Vagina (tissue), 2 donors: ENCODE data around the gene FLT1. TPM values are rescaled to one million over a fixed set of nuclear protein-coding genes. Genes with fewer than 3 reads are reported as not detected.

Experiments
- DNase-seq, 2 donors: peaks; one replicate each; pipeline ENCODE4 v3.0.0-alpha.2; 2017; ENCODE audit errors: extremely low spot score in 2 of 2
- H3K27ac ChIP-seq: fragments of 200-600 bp; sonication (generic); one replicate; pipeline ENCODE4 v1.5.1; 2019
- H3K27me3 ChIP-seq: fragments of 200-600 bp; sonication (generic); one replicate; pipeline ENCODE4 v1.5.1; 2019
- H3K36me3 ChIP-seq, 2 donors: fragments of 200-600 bp; sonication (generic); one replicate each; pipeline ENCODE4 v1.5.1; 2017 to 2019
- H3K4me1 ChIP-seq: fragments of 200-600 bp; sonication (generic); one replicate; pipeline ENCODE4 v1.5.1; 2019
- H3K4me3 ChIP-seq, 2 donors: fragments of 200-600 bp; sonication (generic); 1 replicate in 1 of 2; 2 replicates in 1 of 2; pipeline ENCODE4 v1.5.1; 2016 to 2019
- H3K9me3 ChIP-seq: fragments of 200-600 bp; sonication (generic); one replicate; pipeline ENCODE4 v1.5.1; 2019
- CTCF ChIP-seq, 3 experiments: fragments of 450-650 bp in 2 of 3; fragments of 200-600 bp in 1 of 3; sonication (generic) in 1 of 3; IDR thresholded peaks; one replicate each; pipeline ENCODE4 v1.5.1; 2017 to 2019; ENCODE audit warnings: antibody characterized with exemption in 3 of 3, mild to moderate bottlenecking in 2 of 3, moderate library complexity in 2 of 3
- POLR2A ChIP-seq, 2 donors: fragments of 450-650 bp; IDR thresholded peaks; one replicate each; pipeline ENCODE4 v1.6.1; 2017; ENCODE audit warnings: antibody characterized with exemption in 2 of 2, mild to moderate bottlenecking in 2 of 2, moderate library complexity in 2 of 2
- POLR2AphosphoS5 ChIP-seq, 2 donors: sonication (generic); formaldehyde crosslinking; IDR thresholded peaks; one replicate each; pipeline ENCODE4 v1.9.0; 2017; ENCODE audit warnings: antibody characterized with exemption in 2 of 2, mild to moderate bottlenecking in 2 of 2, low read depth in 1 of 2; ENCODE audit not compliant: insufficient read depth in 1 of 2
- intact Hi-C: fragments of 100-400 bp; cut with DNase I; formaldehyde crosslinking; loops from one replicate; pipeline ENCODE4 v1.15.1; 2023
- total RNA-seq: library from RNA; depleted of rRNA; stranded (reverse); fragments of >200 nt; gene quantifications from one replicate; pipeline ENCODE4 v1.2.3, GENCODE V29; 2016

FLT1 gene
- total RNA-seq, 1 donor from 2014 or later = 18.9 TPM

GRCh38 chr13:28337166-28338005, 157.5 kb downstream of the FLT1 start:
- H3K9me3 ChIP-seq = no peaks in the 10 kb centered on the region
- H3K4me3 ChIP-seq = no peak overlapping the region
- peaks cover 16% of the 10 kb centered on the region for H3K4me1 ChIP-seq
- H3K27ac ChIP-seq = no peak overlapping the region
- no peak for DNase-seq
- no peaks in the 10 kb centered on the region for H3K36me3 ChIP-seq
- no peaks in the 10 kb centered on the region for H3K27me3 ChIP-seq
- no peak for TF ChIP-seq CTCF (IDR thresholded peaks at IDR 0.05)
- TF ChIP-seq POLR2AphosphoS5 (IDR thresholded peaks at IDR 0.05; ENCODE audit: insufficient read depth in 1 of 2, low read depth in 1 of 2) = no peak
- TF ChIP-seq POLR2A (IDR thresholded peaks at IDR 0.05) = no peak
- intact Hi-C loops = no loop called here

- no peaks in the 10 kb centered on the region for H3K9me3 ChIP-seq
- TF ChIP-seq POLR2A (IDR thresholded peaks at IDR 0.05) (no peak), CTCF (IDR thresholded peaks at IDR 0.05) (no peak), POLR2AphosphoS5 (IDR thresholded peaks at IDR 0.05; ENCODE audit: insufficient read depth in 1 of 2, low read depth in 1 of 2) (no peak)
- no peaks in the 10 kb centered on the region for H3K27me3 ChIP-seq
- H3K4me3 ChIP-seq = no peak overlapping the region
- H3K27ac ChIP-seq = no peak overlapping the region
- H3K4me1 ChIP-seq = peaks cover 16% of the 10 kb centered on the region
- DNase-seq = no peak
- no peaks in the 10 kb centered on the region for H3K36me3 ChIP-seq
- intact Hi-C loops = no loop called here
These were observed 158.7 kb downstream of the FLT1 start for GRCh38 chr13:28336193-28336657.

GRCh38 chr13:28333204-28333881, 161.6 kb downstream of the FLT1 start:
- intact Hi-C loops = no loop called here
- Histone ChIP-seq H3K4me3 (no peak overlapping the region), H3K9me3 (no peaks in the 10 kb centered on the region), H3K4me1 (peaks cover 13% of the 10 kb centered on the region), H3K36me3 (no peaks in the 10 kb centered on the region), H3K27ac (no peak overlapping the region), H3K27me3 (no peaks in the 10 kb centered on the region)
- TF ChIP-seq POLR2AphosphoS5 (IDR thresholded peaks at IDR 0.05; ENCODE audit: insufficient read depth in 1 of 2, low read depth in 1 of 2) = no peak
- TF ChIP-seq POLR2A (IDR thresholded peaks at IDR 0.05) = no peak
- no peak for TF ChIP-seq CTCF (IDR thresholded peaks at IDR 0.05)
- no peak for DNase-seq

GRCh38 chr13:28329395-28330158, 165.4 kb downstream of the FLT1 start:
- Histone ChIP-seq H3K4me3 (no peak overlapping the region), H3K9me3 (no peaks in the 10 kb centered on the region), H3K4me1 (no peaks in the 10 kb centered on the region), H3K27me3 (no peaks in the 10 kb centered on the region), H3K27ac (no peak overlapping the region), H3K36me3 (no peaks in the 10 kb centered on the region)
- TF ChIP-seq CTCF (IDR thresholded peaks at IDR 0.05) (no peak), POLR2A (IDR thresholded peaks at IDR 0.05) (no peak), POLR2AphosphoS5 (IDR thresholded peaks at IDR 0.05; ENCODE audit: insufficient read depth in 1 of 2, low read depth in 1 of 2) (no peak)
- intact Hi-C loops = no loop called here
- DNase-seq = no peak
